Activated naive CD8-positive, alpha-beta T cell treated with anti-CD3 and anti-CD28 coated beads, Interleukin-2, amount 50 U/mL, for 24 hours (primary cell): ENCODE results near the gene MRAP.
A peak's percentile ranks its signal among the peaks of the same experiment; 100 is the strongest.

Source experiments
- ATAC-seq: fragments of 150-1000 bp; cut with Tn5 transposase; one replicate; pipeline ENCODE4 v1.10.0; 2021
- DNase-seq: peaks from one replicate; pipeline ENCODE4 v3.0.0; 2021
- H3K27ac Mint-ChIP-seq: one replicate; pipeline ENCODE4 v1.8.0; 2021; ENCODE audit warnings: mild to moderate bottlenecking, mixed read lengths
- H3K27me3 Mint-ChIP-seq: one replicate; pipeline ENCODE4 v1.8.0; 2021; ENCODE audit warnings: mixed read lengths
- H3K36me3 Mint-ChIP-seq: one replicate; pipeline ENCODE4 v1.8.0; 2021; ENCODE audit warnings: low read depth, mixed read lengths
- H3K4me1 Mint-ChIP-seq: one replicate; pipeline ENCODE4 v1.8.0; 2021; ENCODE audit warnings: mixed read lengths
- H3K4me3 Mint-ChIP-seq: one replicate; pipeline ENCODE4 v1.8.0; 2021; ENCODE audit warnings: mild to moderate bottlenecking, moderate library complexity, mixed read lengths
- H3K9me3 Mint-ChIP-seq: one replicate; pipeline ENCODE4 v1.8.0; 2021; ENCODE audit warnings: mixed read lengths

MRAP gene

GRCh38 chr21:32322676-32323075 is 24.0 kb downstream of the MRAP start:
- ATAC-seq (no peak), DNase-seq (no peak)
- H3K27me3 Mint-ChIP-seq: no peaks in the 10 kb centered on the region
- no peak overlapping the region for H3K27ac Mint-ChIP-seq
- H3K36me3 Mint-ChIP-seq: peaks cover 72% of the 10 kb centered on the region
- no peak overlapping the region for H3K4me3 Mint-ChIP-seq
- H3K4me1 Mint-ChIP-seq: no peaks in the 10 kb centered on the region
- no peaks in the 10 kb centered on the region for H3K9me3 Mint-ChIP-seq

- Mint-ChIP-seq H3K36me3 (peaks cover 76% of the 10 kb centered on the region), H3K27ac (no peak overlapping the region), H3K27me3 (no peaks in the 10 kb centered on the region), H3K4me1 (no peaks in the 10 kb centered on the region), H3K9me3 (no peaks in the 10 kb centered on the region), H3K4me3 (no peak overlapping the region)
- no peak for DNase-seq
- ATAC-seq: no peak
Measured at GRCh38 chr21:32325706-32326105, 27.1 kb downstream of the MRAP start.

GRCh38 chr21:32328595-32328994 is 29.9 kb downstream of the MRAP start:
- Mint-ChIP-seq H3K4me3 (no peak overlapping the region), H3K27me3 (no peaks in the 10 kb centered on the region), H3K4me1 (no peaks in the 10 kb centered on the region), H3K36me3 (peaks cover 80% of the 10 kb centered on the region), H3K27ac (no peak overlapping the region), H3K9me3 (no peaks in the 10 kb centered on the region)
- ATAC-seq (no peak), DNase-seq (no peak)

- peaks cover 78% of the 10 kb centered on the region for H3K36me3 Mint-ChIP-seq
- H3K4me3 Mint-ChIP-seq: no peak overlapping the region
- ATAC-seq (no peak), DNase-seq (no peak)
- no peaks in the 10 kb centered on the region for H3K27me3 Mint-ChIP-seq
- H3K27ac Mint-ChIP-seq: no peak overlapping the region
- no peaks in the 10 kb centered on the region for H3K4me1 Mint-ChIP-seq
- no peaks in the 10 kb centered on the region for H3K9me3 Mint-ChIP-seq
Measured at GRCh38 chr21:32329331-32329730, 30.7 kb downstream of the MRAP start.

GRCh38 chr21:32329776-32330175 is 31.1 kb downstream of the MRAP start:
- DNase-seq: no peak
- Mint-ChIP-seq H3K9me3 (no peaks in the 10 kb centered on the region), H3K27ac (no peak overlapping the region), H3K4me1 (no peaks in the 10 kb centered on the region), H3K36me3 (peaks cover 78% of the 10 kb centered on the region), H3K27me3 (no peaks in the 10 kb centered on the region), H3K4me3 (no peak overlapping the region)
- no peak for ATAC-seq

GRCh38 chr21:32330784-32331311 is 32.2 kb downstream of the MRAP start:
- Mint-ChIP-seq H3K9me3 (no peaks in the 10 kb centered on the region), H3K4me3 (no peak overlapping the region), H3K4me1 (no peaks in the 10 kb centered on the region), H3K36me3 (peaks cover 81% of the 10 kb centered on the region), H3K27ac (no peak overlapping the region), H3K27me3 (no peaks in the 10 kb centered on the region)
- ATAC-seq (no peak), DNase-seq (no peak)

- Mint-ChIP-seq H3K27me3 (no peaks in the 10 kb centered on the region), H3K4me3 (no peak overlapping the region)
Measured at GRCh38 chr21:32331444-32332305, 33.0 kb downstream of the MRAP start.

GRCh38 chr21:32332463-32332951 is 33.9 kb downstream of the MRAP start:
- Mint-ChIP-seq H3K27ac (no peak overlapping the region), H3K4me3 (no peak overlapping the region), H3K9me3 (no peaks in the 10 kb centered on the region), H3K27me3 (no peaks in the 10 kb centered on the region), H3K36me3 (peaks cover 81% of the 10 kb centered on the region), H3K4me1 (no peaks in the 10 kb centered on the region)
- ATAC-seq: no peak
- no peak for DNase-seq

More at GRCh38 chr21:32331444-32332305, 33.0 kb downstream of the MRAP start:
- Mint-ChIP-seq H3K27ac (no peak overlapping the region), H3K4me1 (no peaks in the 10 kb centered on the region), H3K9me3 (no peaks in the 10 kb centered on the region), H3K36me3 (peaks cover 81% of the 10 kb centered on the region)
- ATAC-seq: no peak
- DNase-seq: no peak

GRCh38 chr21:32333953-32334673 is 35.5 kb downstream of the MRAP start:
- peaks cover 80% of the 10 kb centered on the region for H3K36me3 Mint-ChIP-seq

GRCh38 chr21:32334980-32335531 is 36.4 kb downstream of the MRAP start:
- Mint-ChIP-seq H3K4me3 (no peak overlapping the region), H3K4me1 (no peaks in the 10 kb centered on the region), H3K9me3 (no peaks in the 10 kb centered on the region), H3K27me3 (no peaks in the 10 kb centered on the region), H3K27ac (no peak overlapping the region), H3K36me3 (peaks cover 75% of the 10 kb centered on the region)
- ATAC-seq (no peak), DNase-seq (no peak)

More at GRCh38 chr21:32333953-32334673, 35.5 kb downstream of the MRAP start:
- Mint-ChIP-seq H3K4me1 (no peaks in the 10 kb centered on the region), H3K27ac (no peak overlapping the region), H3K27me3 (no peaks in the 10 kb centered on the region), H3K9me3 (no peaks in the 10 kb centered on the region), H3K4me3 (no peak overlapping the region)
- DNase-seq (no peak), ATAC-seq (no peak)

GRCh38 chr21:32335601-32336575 is 37.2 kb downstream of the MRAP start:
- Mint-ChIP-seq H3K4me1 (no peaks in the 10 kb centered on the region), H3K27ac (no peak overlapping the region), H3K9me3 (no peaks in the 10 kb centered on the region), H3K4me3 (no peak overlapping the region), H3K36me3 (peaks cover 73% of the 10 kb centered on the region), H3K27me3 (no peaks in the 10 kb centered on the region)
- no peak for DNase-seq
- no peak for ATAC-seq

- Mint-ChIP-seq H3K27me3 (no peaks in the 10 kb centered on the region), H3K27ac (no peak overlapping the region), H3K9me3 (no peaks in the 10 kb centered on the region), H3K4me1 (no peaks in the 10 kb centered on the region), H3K4me3 (no peak overlapping the region), H3K36me3 (peaks cover 74% of the 10 kb centered on the region)
- no peak for ATAC-seq
- no peak for DNase-seq
Measured at GRCh38 chr21:32336711-32337110, 38.1 kb downstream of the MRAP start.

GRCh38 chr21:32337206-32337605 is 38.6 kb downstream of the MRAP start:
- Mint-ChIP-seq H3K27ac (no peak overlapping the region), H3K4me3 (no peak overlapping the region), H3K27me3 (no peaks in the 10 kb centered on the region), H3K36me3 (peaks cover 72% of the 10 kb centered on the region), H3K9me3 (no peaks in the 10 kb centered on the region), H3K4me1 (no peaks in the 10 kb centered on the region)
- DNase-seq (no peak), ATAC-seq (peak; percentile 27)
